GM23248 (cell line): Measurements from ENCODE around the gene PDX1. TPM values are rescaled to one million over a fixed set of nuclear protein-coding genes. Genes with fewer than 3 reads are reported as not detected.

Experiments
- DNase-seq: peaks from one replicate; pipeline ENCODE4 v3.0.0-alpha.2; 2015
- H2AFZ ChIP-seq: fragments of 200-600 bp; sonication (generic); 2 replicates; pipeline ENCODE4 v1.6.1; 2016; ENCODE audit warnings: antibody characterized with exemption
- H3F3A ChIP-seq: fragments of 200-600 bp; sonication (generic); 2 replicates; pipeline ENCODE4 v1.6.1; 2016; ENCODE audit warnings: mild to moderate bottlenecking, antibody characterized with exemption, mixed run types; ENCODE audit not compliant: insufficient read depth
- H3K27ac ChIP-seq: fragments of 200-600 bp; sonication (generic); 2 replicates; pipeline ENCODE4 v1.5.1; 2016; ENCODE audit warnings: mild to moderate bottlenecking
- H3K27me3 ChIP-seq: fragments of 200-600 bp; sonication (generic); replicated peaks from 2 replicates; pipeline ENCODE4 v1.6.1; 2016; ENCODE audit warnings: mild to moderate bottlenecking; ENCODE audit not compliant: insufficient read depth
- H3K36me3 ChIP-seq: fragments of 200-600 bp; sonication (generic); 2 replicates; pipeline ENCODE4 v1.6.1; 2016; ENCODE audit warnings: low read depth, mild to moderate bottlenecking
- H3K4me1 ChIP-seq: fragments of 200-600 bp; sonication (generic); 2 replicates; pipeline ENCODE4 v1.6.1; 2016; ENCODE audit warnings: mild to moderate bottlenecking; ENCODE audit not compliant: insufficient read depth
- H3K4me2 ChIP-seq: fragments of 200-600 bp; sonication (generic); one replicate; pipeline ENCODE4 v1.6.1; 2016; ENCODE audit warnings: mild to moderate bottlenecking; ENCODE audit not compliant: unreplicated experiment
- H3K4me3 ChIP-seq: fragments of 200-600 bp; sonication (generic); 2 replicates; pipeline ENCODE4 v1.5.1; 2016; ENCODE audit warnings: mild to moderate bottlenecking
- H3K79me2 ChIP-seq: fragments of 200-600 bp; sonication (generic); 2 replicates; pipeline ENCODE4 v1.6.1; 2016; ENCODE audit warnings: mild to moderate bottlenecking; ENCODE audit not compliant: insufficient read depth
- H3K9ac ChIP-seq: fragments of 200-600 bp; sonication (generic); 2 replicates; pipeline ENCODE4 v1.6.1; 2016; ENCODE audit warnings: mild to moderate bottlenecking
- H3K9me2 ChIP-seq: fragments of 200-600 bp; sonication (generic); 2 replicates; pipeline ENCODE4 v1.6.1; 2016; ENCODE audit warnings: mixed run types, mild to moderate bottlenecking, moderate library complexity; ENCODE audit not compliant: insufficient read depth
- H3K9me3 ChIP-seq: fragments of 200-600 bp; sonication (generic); one replicate; pipeline ENCODE4 v1.6.1; 2017; ENCODE audit warnings: low read depth
- H4K20me1 ChIP-seq: fragments of 200-600 bp; sonication (generic); 2 replicates; pipeline ENCODE4 v1.6.0; 2016; ENCODE audit not compliant: insufficient read depth
- EZH2 ChIP-seq: fragments of 200-600 bp; sonication (generic); IDR thresholded peaks from 2 replicates; pipeline ENCODE4 v1.6.1; 2018; ENCODE audit warnings: antibody characterized with exemption, mild to moderate bottlenecking; ENCODE audit not compliant: insufficient read depth, poor library complexity, severe bottlenecking
- EZH2phosphoT487 ChIP-seq: fragments of 200-600 bp; sonication (generic); IDR thresholded peaks from 2 replicates; pipeline ENCODE4 v1.6.1; 2018; ENCODE audit warnings: antibody characterized with exemption, moderate library complexity, mild to moderate bottlenecking, low read depth; ENCODE audit not compliant: insufficient read depth
- WGBS, 2 experiments: methylation state at CpG; one replicate each; pipeline ENCODE4 v1.1.6; 2015 to 2017; ENCODE audit warnings: low lambda C conversion rate in 2 of 2, low coverage in 1 of 2; ENCODE audit errors: missing lambda C conversion rate in 2 of 2; 5-methylcytosine and 5-hydroxymethylcytosine counted together
- in situ Hi-C: fragments of 300-500 bp; cut with MboI; formaldehyde crosslinking; loops from 2 replicates; pipeline ENCODE4 v1.15.0; 2020
- polyA plus RNA-seq: library from polyadenylated mRNA; unstranded; fragments of >200 nt; fragmentation: Nextera tagmentation; extraction: Ambion mirVana; gene quantifications from 2 replicates; pipeline ENCODE4 v1.2.1, GENCODE V29; 2016
- total RNA-seq: library from RNA; depleted of rRNA; stranded (reverse); fragments of >200 nt; shearing (Covaris generic); gene quantifications from 2 replicates; pipeline ENCODE4 v1.2.3, GENCODE V29; 2014

Gene PDX1
- total and polyA plus RNA-seq, 2 experiments from 2014 or later = not detected

GRCh38 chr13:27921961-27922882, 2.4 kb downstream of the PDX1 start:
- 6% methylated on average over 39 of the region's 39 CpGs for WGBS, 2 experiments
- Histone ChIP-seq H3K9ac (no peak overlapping the region), H2AFZ (no peak overlapping the region), H3K27ac (no peak overlapping the region), H3K4me3 (no peak overlapping the region), H4K20me1 (no peaks in the 10 kb centered on the region), H3F3A (no peaks in the 10 kb centered on the region), H3K9me3 (no peaks in the 10 kb centered on the region), H3K9me2 (no peaks in the 10 kb centered on the region), H3K27me3 (peaks cover 99% of the 10 kb centered on the region), H3K4me2 (no peak overlapping the region), H3K4me1 (no peaks in the 10 kb centered on the region), H3K36me3 (no peaks in the 10 kb centered on the region), H3K79me2 (no peaks in the 10 kb centered on the region)
- no peak for TF ChIP-seq EZH2phosphoT487
- TF ChIP-seq EZH2 = peak; percentile 71
- no peak for DNase-seq
- in situ Hi-C loops = no loop called here

DNA sequence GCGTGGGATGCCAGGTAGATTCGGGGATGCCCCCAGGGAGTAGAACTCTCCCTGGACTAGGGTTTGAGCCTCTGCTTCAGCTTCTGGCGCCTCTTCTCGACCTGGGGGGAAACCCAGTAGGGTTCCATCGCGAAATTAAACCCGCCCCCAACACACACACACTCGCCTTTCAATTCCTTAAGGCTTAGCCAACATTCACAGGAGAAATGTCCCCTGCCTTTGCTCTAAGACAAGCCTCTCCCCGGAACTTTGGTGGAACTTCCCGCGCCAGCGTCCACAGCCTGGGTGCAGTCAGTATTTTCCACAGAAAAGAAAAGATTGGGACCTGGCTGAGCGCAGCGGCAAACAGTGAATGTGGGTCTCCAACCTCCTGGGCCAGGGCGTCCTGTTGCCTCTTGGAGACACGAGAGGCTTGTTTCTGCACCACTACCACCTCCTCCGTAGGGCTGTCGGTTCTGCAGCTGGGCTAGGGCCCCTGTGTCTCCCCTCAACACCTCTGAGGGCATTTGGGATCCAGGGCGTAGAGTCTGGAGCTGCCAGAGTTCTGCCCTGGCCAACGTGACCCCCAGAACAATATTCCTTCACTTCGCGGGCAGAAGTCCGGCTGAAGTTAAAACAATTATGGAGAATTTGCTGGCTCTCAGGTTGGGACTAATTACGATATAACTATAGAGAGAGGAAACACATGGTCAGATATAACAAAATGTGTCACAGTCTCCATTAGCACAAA, 3.2 kb downstream of the PDX1 start:
- Histone ChIP-seq H3K79me2 (no peaks in the 10 kb centered on the region), H4K20me1 (no peaks in the 10 kb centered on the region), H3K27me3 (peaks cover 99% of the 10 kb centered on the region), H3F3A (no peaks in the 10 kb centered on the region), H3K4me2 (no peak overlapping the region), H3K27ac (no peak overlapping the region), H3K4me3 (no peak overlapping the region), H3K4me1 (no peaks in the 10 kb centered on the region), H3K9me2 (no peaks in the 10 kb centered on the region), H3K9me3 (no peaks in the 10 kb centered on the region), H2AFZ (no peak overlapping the region), H3K36me3 (no peaks in the 10 kb centered on the region), H3K9ac (no peak overlapping the region)
- WGBS, 2 experiments = 1 to 4% methylated on average over 24 of the region's 24 CpGs
- TF ChIP-seq EZH2 = peak; percentile 4
- TF ChIP-seq EZH2phosphoT487 = 0 out of 2 replicates have a peak, but pooled peaks have one; percentile 19
- no peak for DNase-seq
- in situ Hi-C loops = no loop called here

DNA sequence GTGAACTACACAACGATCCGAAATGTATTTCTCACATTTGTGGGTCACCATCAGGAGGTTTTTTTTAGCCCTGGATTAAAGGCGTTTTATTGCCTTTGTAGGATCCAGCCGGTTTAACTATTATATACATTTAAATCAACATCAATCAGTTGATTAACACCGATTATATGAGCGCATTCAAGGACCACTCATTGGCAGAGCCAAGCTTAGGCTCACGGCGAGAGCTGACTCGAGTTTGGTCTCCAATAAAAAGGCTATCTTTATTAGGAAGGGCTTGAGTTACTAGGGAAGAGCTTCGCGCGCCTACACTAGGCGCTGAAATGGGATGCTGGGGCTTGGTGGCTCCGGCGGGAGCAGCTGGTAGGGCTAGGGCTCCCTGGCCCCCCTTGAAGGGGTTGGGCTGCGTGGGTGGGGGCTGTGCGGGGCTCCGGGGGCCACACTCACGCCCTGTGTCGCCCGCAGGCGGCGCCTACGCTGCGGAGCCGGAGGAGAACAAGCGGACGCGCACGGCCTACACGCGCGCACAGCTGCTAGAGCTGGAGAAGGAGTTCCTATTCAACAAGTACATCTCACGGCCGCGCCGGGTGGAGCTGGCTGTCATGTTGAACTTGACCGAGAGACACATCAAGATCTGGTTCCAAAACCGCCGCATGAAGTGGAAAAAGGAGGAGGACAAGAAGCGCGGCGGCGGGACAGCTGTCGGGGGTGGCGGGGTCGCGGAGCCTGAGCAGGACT, 4.2 kb downstream of the PDX1 start:
- no peaks in the 10 kb centered on the region for H4K20me1 ChIP-seq
- no peaks in the 10 kb centered on the region for H3K36me3 ChIP-seq
- no peaks in the 10 kb centered on the region for H3F3A ChIP-seq
- in situ Hi-C loops = no loop called here
- H3K4me3 ChIP-seq = no peak overlapping the region
- no peak for DNase-seq
- no peaks in the 10 kb centered on the region for H3K9me2 ChIP-seq
- no peak overlapping the region for H2AFZ ChIP-seq
- WGBS, 2 experiments = 8 to 10% methylated on average over 35 to 48 of the region's 48 CpGs
- H3K27ac ChIP-seq = no peak overlapping the region
- H3K9ac ChIP-seq = no peak overlapping the region
- H3K27me3 ChIP-seq = peaks cover 99% of the 10 kb centered on the region
- H3K4me2 ChIP-seq = no peak overlapping the region
- no peaks in the 10 kb centered on the region for H3K79me2 ChIP-seq
- H3K4me1 ChIP-seq = no peaks in the 10 kb centered on the region
- no peaks in the 10 kb centered on the region for H3K9me3 ChIP-seq
- TF ChIP-seq EZH2phosphoT487 (no peak), EZH2 (peak; percentile 59)

DNA sequence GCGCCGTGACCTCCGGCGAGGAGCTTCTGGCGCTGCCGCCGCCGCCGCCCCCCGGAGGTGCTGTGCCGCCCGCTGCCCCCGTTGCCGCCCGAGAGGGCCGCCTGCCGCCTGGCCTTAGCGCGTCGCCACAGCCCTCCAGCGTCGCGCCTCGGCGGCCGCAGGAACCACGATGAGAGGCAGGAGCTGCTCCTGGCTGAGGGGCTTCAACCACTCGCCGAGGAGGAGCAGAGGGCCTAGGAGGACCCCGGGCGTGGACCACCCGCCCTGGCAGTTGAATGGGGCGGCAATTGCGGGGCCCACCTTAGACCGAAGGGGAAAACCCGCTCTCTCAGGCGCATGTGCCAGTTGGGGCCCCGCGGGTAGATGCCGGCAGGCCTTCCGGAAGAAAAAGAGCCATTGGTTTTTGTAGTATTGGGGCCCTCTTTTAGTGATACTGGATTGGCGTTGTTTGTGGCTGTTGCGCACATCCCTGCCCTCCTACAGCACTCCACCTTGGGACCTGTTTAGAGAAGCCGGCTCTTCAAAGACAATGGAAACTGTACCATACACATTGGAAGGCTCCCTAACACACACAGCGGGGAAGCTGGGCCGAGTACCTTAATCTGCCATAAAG, 4.8 kb downstream of the PDX1 start:
- WGBS, 2 experiments = 2 to 6% methylated on average over 29 to 40 of the region's 46 CpGs
- Histone ChIP-seq H3K27ac (no peak overlapping the region), H3K27me3 (peaks cover 99% of the 10 kb centered on the region), H4K20me1 (no peaks in the 10 kb centered on the region), H3K4me1 (no peaks in the 10 kb centered on the region), H3K4me2 (no peak overlapping the region), H3K9me3 (no peaks in the 10 kb centered on the region), H3K36me3 (no peaks in the 10 kb centered on the region), H3K79me2 (no peaks in the 10 kb centered on the region), H3F3A (no peaks in the 10 kb centered on the region), H3K9me2 (no peaks in the 10 kb centered on the region), H2AFZ (no peak overlapping the region), H3K4me3 (no peak overlapping the region), H3K9ac (no peak overlapping the region)
- DNase-seq = no peak
- TF ChIP-seq EZH2 = peak; percentile 63
- TF ChIP-seq EZH2phosphoT487 = 0 out of 2 replicates have a peak, but pooled peaks have one; percentile 16
- in situ Hi-C loops = no loop called here
